Measurements from ENCODE around the gene PPP2R2C. TPM values are rescaled to one million over a fixed set of nuclear protein-coding genes. Genes with fewer than 3 reads are reported as not detected.
A peak's percentile ranks its signal among the peaks of the same experiment; 100 is the strongest.

Gene PPP2R2C
- polyA plus RNA-seq, 1 donor from 2014 or later = 34.4 TPM

GRCh38 chr4:6487466-6487865 is 15.1 kb upstream of the PPP2R2C start:
- H3K36me3 ChIP-seq (ENCODE audit: insufficient read depth, low read length) = no peaks in the 10 kb centered on the region
- H3K4me3 ChIP-seq (ENCODE audit: low read length) = no peak overlapping the region
- H3K27ac ChIP-seq (ENCODE audit: low read length) = no peak overlapping the region
- H3K9me3 ChIP-seq (ENCODE audit: low read length) = peaks cover 18% of the 10 kb centered on the region
- TF ChIP-seq SMC3 (conservative IDR thresholded peaks at IDR 0.05; ENCODE audit: poor library complexity) (no peak), MXI1 (conservative IDR thresholded peaks at IDR 0.05; ENCODE audit: poor library complexity, severe bottlenecking) (no peak), REST (IDR thresholded peaks at IDR 0.05; ENCODE audit: borderline replicate concordance) (no peak), EZH2 (IDR thresholded peaks at IDR 0.05; ENCODE audit: borderline replicate concordance, insufficient read depth, low read length, poor library complexity, severe bottlenecking) (no peak), EP300 (conservative IDR thresholded peaks at IDR 0.05; ENCODE audit: poor library complexity, severe bottlenecking) (no peak)
- no peaks in the 10 kb centered on the region for H3K79me2 ChIP-seq (replicated peaks; ENCODE audit: insufficient read depth, low read length)
- no peak overlapping the region for H2AFZ ChIP-seq (ENCODE audit: low read depth, low read length)
- H3K4me2 ChIP-seq (ENCODE audit: low read length) = no peak overlapping the region
- H4K20me1 ChIP-seq (ENCODE audit: insufficient read depth) = no peaks in the 10 kb centered on the region
- no peaks in the 10 kb centered on the region for H3F3A ChIP-seq (ENCODE audit: insufficient read depth, low read length, poor library complexity, severe bottlenecking)
- no peaks in the 10 kb centered on the region for H3K27me3 ChIP-seq (ENCODE audit: insufficient read depth, low read depth, low read length)
- no peak overlapping the region for H3K9ac ChIP-seq (ENCODE audit: low read length)
- no peaks in the 10 kb centered on the region for H3K9me2 ChIP-seq (ENCODE audit: insufficient read depth, low read length)

- H3F3A ChIP-seq (ENCODE audit: insufficient read depth, low read length, poor library complexity, severe bottlenecking) = no peaks in the 10 kb centered on the region
- no peak overlapping the region for H3K27ac ChIP-seq (ENCODE audit: low read length)
- H3K4me2 ChIP-seq (ENCODE audit: low read length) = no peak overlapping the region
- H3K4me3 ChIP-seq (ENCODE audit: low read length) = no peak overlapping the region
- no peaks in the 10 kb centered on the region for H4K20me1 ChIP-seq (ENCODE audit: insufficient read depth)
- H3K27me3 ChIP-seq (ENCODE audit: insufficient read depth, low read depth, low read length) = peaks cover 1% of the 10 kb centered on the region
- no peaks in the 10 kb centered on the region for H3K9me2 ChIP-seq (ENCODE audit: insufficient read depth, low read length)
- H3K9ac ChIP-seq (ENCODE audit: low read length) = no peak overlapping the region
- TF ChIP-seq REST (IDR thresholded peaks at IDR 0.05; ENCODE audit: borderline replicate concordance) = peak; percentile 67
- TF ChIP-seq TAF1 (IDR thresholded peaks at IDR 0.05; ENCODE audit: low read depth) = no peak
- peaks cover 13% of the 10 kb centered on the region for H3K9me3 ChIP-seq (ENCODE audit: low read length)
- no peak overlapping the region for H2AFZ ChIP-seq (ENCODE audit: low read depth, low read length)
- no peaks in the 10 kb centered on the region for H3K36me3 ChIP-seq (ENCODE audit: insufficient read depth, low read length)
- H3K79me2 ChIP-seq (replicated peaks; ENCODE audit: insufficient read depth, low read length) = no peaks in the 10 kb centered on the region
Measured at GRCh38 chr4:6480534-6481088, 8.2 kb upstream of the PPP2R2C start.
